ENCODE measurements around the gene AKR1E2.

Gene AKR1E2

DNA sequence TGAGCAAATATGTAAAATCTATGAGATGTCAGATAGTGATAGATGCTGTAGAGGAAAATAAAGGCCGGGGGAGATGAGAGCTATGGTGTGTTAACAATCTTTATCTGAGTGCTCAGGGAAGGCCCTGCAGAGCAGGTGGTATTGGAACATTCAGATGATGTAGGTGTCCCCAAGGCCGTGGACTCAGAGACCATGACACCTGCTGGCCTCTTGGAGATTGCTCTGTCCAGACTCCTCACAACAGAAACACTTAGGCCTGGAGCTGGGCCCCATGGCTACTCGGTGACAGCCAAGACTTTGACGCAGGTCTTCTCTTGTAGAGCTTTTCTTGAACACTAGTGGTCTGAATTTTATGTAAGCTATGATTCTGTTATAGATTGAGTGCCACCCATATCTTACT, 13.3 kb downstream of the AKR1E2 start:
- Histone ChIP-seq H3K4me3 (no peak overlapping the region), H3K27ac (no peak overlapping the region)
- no peak for DNase-seq (ENCODE audit: low spot score)
- TF ChIP-seq, protein P1, sequence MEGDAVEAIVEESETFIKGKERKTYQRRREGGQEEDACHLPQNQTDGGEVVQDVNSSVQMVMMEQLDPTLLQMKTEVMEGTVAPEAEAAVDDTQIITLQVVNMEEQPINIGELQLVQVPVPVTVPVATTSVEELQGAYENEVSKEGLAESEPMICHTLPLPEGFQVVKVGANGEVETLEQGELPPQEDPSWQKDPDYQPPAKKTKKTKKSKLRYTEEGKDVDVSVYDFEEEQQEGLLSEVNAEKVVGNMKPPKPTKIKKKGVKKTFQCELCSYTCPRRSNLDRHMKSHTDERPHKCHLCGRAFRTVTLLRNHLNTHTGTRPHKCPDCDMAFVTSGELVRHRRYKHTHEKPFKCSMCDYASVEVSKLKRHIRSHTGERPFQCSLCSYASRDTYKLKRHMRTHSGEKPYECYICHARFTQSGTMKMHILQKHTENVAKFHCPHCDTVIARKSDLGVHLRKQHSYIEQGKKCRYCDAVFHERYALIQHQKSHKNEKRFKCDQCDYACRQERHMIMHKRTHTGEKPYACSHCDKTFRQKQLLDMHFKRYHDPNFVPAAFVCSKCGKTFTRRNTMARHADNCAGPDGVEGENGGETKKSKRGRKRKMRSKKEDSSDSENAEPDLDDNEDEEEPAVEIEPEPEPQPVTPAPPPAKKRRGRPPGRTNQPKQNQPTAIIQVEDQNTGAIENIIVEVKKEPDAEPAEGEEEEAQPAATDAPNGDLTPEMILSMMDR (IDR thresholded peaks at IDR 0.05): no peak

DNA sequence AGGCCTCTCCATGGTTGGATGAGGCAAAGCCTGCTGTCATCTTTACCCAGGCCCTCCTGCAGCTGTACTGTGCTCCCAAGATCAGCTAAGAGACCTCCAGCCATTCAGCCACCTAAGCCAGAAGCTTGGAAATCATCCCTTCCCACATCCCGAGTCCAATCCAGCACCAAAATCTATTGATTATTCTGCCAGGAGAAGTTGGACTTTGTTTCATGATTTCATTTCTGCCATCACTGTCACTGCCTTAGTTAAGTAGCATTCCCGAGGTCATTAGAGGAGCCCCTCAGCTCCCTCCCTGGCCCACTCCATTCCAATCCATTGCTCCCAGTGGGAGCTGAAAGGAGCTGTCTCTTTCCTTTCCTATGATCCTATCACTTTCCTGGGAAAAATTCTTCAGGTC, 14.1 kb downstream of the AKR1E2 start:
- DNase-seq (ENCODE audit: low spot score): no peak
- TF ChIP-seq, protein P1 (IDR thresholded peaks at IDR 0.05): no peak

DNA sequence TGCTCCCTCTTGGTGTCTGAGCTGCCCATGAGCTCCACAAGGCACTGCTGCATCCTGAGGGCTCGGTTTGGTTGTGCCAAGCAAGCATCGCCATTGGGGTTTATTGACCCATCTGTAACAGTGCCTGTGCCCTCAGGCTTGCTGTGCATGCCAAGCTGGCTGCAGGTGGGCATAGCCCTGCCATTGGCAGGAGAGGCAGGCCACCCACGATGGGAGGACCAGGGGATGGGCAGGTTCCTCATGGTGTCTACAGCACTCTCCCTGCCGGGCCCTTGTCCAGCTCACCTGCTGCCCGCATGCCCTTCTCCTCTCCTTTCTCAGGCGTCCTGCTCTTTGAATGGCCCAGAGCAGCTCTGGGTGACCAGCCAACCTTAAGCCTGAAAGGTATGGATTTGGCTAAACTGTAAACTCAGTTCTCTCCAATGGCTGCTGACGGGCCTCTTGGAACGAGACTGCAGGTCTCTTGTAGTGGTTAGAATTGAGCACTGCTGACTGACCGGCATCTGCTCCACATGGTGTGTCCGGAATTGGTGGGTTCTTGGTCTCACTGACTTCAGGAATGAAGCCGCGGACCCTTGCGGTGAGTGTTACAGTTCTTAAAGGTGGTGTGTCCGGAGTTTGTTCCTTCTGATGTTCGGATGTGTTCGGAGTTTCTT, 17.6 kb downstream of the AKR1E2 start:
- Histone ChIP-seq H3K27ac (no peak overlapping the region), H3K4me3 (no peak overlapping the region)
- DNase-seq (ENCODE audit: low spot score): no peak
- TF ChIP-seq, protein P1 (IDR thresholded peaks at IDR 0.05): no peak

More for the DNA sequence above, 14.1 kb downstream of the AKR1E2 start:
- Histone ChIP-seq H3K4me3 (no peak overlapping the region), H3K27ac (no peak overlapping the region)

DNA sequence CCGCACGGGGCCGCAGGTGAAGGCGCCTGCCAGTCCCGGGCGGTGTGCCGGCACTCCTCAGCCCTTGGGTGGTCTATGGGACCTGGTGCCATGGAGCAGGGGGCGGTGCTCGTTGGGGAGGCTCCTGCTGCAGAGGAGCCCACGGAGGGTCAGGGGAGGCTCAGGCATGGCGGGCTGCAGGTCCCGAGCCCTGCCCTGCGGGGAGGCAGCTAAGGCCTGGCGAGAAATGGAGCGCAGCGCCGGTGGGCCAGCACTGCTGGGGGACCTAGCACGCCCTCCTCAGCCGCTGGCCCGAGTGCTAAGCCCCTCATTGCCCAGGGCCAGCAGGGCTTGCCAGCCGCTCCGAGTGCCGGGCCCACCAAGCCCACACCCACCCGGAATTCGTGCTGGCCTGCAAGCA, 18.9 kb downstream of the AKR1E2 start:
- DNase-seq (ENCODE audit: low spot score): no peak
- TF ChIP-seq, protein P1 (IDR thresholded peaks at IDR 0.05): no peak
- Histone ChIP-seq H3K4me3 (no peak overlapping the region), H3K27ac (no peak overlapping the region)

DNA sequence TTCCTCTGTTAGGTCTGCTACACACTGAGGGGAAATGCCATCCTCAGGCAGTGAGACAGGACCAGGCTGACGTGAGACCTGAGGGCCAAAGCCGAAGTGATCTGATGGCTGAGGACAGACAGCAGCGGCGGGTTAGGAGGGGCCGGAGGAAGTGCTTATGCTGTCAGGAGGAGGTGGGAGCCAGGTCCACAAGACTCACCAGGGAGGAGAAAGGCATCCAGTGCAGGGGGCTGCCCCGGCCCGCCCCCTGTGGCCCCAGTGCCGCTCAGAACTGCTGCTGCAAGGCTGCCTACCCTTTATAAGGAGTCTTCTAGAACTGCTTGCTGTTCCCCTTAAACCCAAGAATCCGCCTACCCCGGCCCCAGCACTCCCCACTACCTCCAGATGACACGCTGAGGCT, 19.8 kb downstream of the AKR1E2 start:
- no peak overlapping the region for H3K27ac ChIP-seq
- TF ChIP-seq, protein P1 (IDR thresholded peaks at IDR 0.05): no peak
- H3K4me3 ChIP-seq: no peak overlapping the region
- no peak for DNase-seq (ENCODE audit: low spot score)

DNA sequence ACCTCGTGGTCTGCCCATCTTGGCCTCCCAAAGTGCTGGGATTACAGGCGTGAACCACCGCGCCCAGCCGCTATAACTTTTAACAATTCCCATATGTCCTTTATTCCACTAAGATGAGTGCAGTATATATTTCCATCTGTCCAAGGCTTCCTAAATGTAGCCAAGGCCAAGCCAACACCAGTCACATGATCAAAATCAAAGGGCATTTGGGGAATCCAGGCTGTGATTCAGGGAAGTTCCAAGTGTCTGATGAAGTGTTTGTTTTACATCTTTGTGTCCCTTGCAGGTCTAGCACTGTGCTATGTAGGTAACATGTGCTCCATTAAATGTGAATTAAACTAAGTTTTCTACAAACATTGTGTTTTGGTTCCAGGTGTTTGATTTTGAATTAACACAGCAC, 20.8 kb downstream of the AKR1E2 start:
- Histone ChIP-seq H3K4me3 (no peak overlapping the region), H3K27ac (peak overlapping the region in 1 of 2 donors; percentile 63)
- TF ChIP-seq, protein P1 (IDR thresholded peaks at IDR 0.05): no peak
- no peak for DNase-seq (ENCODE audit: low spot score)

DNA sequence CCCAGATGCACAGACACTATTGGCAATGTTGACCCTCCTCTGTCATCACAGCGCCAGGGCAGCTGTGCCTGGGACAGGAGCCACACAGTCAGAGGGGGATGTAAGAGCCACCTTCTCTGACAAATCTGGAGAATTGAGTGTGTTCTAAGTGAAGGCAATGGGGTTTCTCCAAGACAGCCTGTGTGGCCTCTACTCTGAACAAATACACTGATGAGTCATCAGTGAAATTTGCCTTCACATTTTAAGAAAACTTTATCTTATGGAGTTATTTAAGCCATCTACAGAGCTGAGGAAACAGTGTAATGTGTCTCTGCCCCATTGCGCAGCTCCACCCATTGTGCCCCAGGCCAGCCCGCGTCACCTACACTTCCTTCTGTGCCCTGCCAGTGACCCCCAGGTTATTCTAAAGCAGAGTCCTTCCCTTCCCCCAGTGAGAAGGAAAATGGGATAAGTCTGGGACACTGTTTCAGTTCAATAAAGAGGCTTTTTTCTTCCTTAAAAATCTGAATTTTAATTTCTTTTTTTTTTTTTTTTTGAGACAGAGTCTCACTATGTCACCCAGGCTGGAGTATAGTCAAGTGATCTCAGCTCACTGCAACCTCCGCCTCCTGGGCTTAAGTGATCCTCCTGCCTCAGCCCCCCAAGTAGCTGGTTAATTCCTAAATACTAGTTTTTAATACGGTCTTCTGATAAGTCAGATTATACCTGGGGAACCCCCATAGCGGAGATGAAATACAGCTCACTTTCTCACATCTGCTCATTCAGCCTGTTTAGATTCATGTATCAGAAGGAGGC, 21.8 kb downstream of the AKR1E2 start:
- DNase-seq (ENCODE audit: low spot score): no peak
- TF ChIP-seq, protein P1 (IDR thresholded peaks at IDR 0.05): no peak
- H3K4me3 ChIP-seq: no peak overlapping the region
- peak overlapping the region; percentile 63 to 72 for H3K27ac ChIP-seq
